GM08714 (cell line): ENCODE results near the gene HOXB4.
A peak's percentile ranks its signal among the peaks of the same experiment; 100 is the strongest.
"Not testable (repeated sequence)": the region's sequence is repeated elsewhere in the genome, so short reads cannot be mapped to it uniquely, and the experiment has no call there.

Experiments
- H3K4me3 ChIP-seq: fragments of 200-500 bp; sonication (Bioruptor generic); 2 replicates; pipeline ENCODE4 v1.5.1; 2014; ENCODE audit warnings: mild to moderate bottlenecking, low read length, inconsistent platforms
- ZNF274 ChIP-seq: IDR thresholded peaks from 2 replicates; pipeline ENCODE4 v1.6.1; 2012; ENCODE audit warnings: mild to moderate bottlenecking, low read depth, low read length

Gene HOXB4

GRCh38 chr17:48544349-48545021 lies 33.7 kb downstream of the HOXB4 start:
- H3K4me3 ChIP-seq = peak overlapping the region; percentile 88

GRCh38 chr17:48543854-48544348 lies 34.2 kb downstream of the HOXB4 start:
- no peak for TF ChIP-seq ZNF274
- peak overlapping the region; percentile 88 for H3K4me3 ChIP-seq

More at GRCh38 chr17:48544349-48545021, 33.7 kb downstream of the HOXB4 start:
- TF ChIP-seq ZNF274 = no peak

- H3K4me3 ChIP-seq = peak overlapping the region; percentile 88
These were observed 34.9 kb downstream of the HOXB4 start for GRCh38 chr17:48543107-48543853.

GRCh38 chr17:48542698-48543106 lies 35.4 kb downstream of the HOXB4 start:
- H3K4me3 ChIP-seq = peak overlapping the region; percentile 88
- no peak for TF ChIP-seq ZNF274

More at GRCh38 chr17:48543107-48543853, 34.9 kb downstream of the HOXB4 start:
- TF ChIP-seq ZNF274 = no peak

DNA sequence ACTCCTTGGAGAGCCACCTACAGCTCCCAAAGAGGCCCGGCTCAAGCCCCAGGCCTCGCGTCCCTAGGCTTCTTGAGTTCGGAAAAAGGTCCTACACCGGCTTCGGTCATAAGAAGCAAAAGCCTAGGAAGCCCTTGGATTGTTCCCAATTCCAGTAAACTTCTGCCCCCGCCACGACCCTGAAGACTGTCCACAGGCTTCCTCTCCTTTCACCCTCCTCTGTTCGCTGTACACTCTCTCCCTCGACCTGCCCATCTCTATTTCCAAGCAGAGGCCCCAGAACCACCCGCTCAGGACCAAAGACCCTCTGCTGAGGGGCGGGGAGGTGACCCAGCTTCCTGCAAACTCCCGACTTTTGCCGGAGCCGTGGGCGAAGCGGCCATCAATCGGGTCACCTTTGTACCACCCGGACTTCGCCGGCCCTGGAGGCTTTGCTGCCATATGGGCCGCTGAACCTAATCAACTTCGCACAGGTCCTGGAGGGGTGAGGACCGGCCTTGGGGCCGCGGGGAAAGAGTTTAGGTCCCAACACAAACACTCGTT lies 36.0 kb downstream of the HOXB4 start:
- H3K4me3 ChIP-seq = peak overlapping the region; percentile 88
- TF ChIP-seq ZNF274 = no peak

DNA sequence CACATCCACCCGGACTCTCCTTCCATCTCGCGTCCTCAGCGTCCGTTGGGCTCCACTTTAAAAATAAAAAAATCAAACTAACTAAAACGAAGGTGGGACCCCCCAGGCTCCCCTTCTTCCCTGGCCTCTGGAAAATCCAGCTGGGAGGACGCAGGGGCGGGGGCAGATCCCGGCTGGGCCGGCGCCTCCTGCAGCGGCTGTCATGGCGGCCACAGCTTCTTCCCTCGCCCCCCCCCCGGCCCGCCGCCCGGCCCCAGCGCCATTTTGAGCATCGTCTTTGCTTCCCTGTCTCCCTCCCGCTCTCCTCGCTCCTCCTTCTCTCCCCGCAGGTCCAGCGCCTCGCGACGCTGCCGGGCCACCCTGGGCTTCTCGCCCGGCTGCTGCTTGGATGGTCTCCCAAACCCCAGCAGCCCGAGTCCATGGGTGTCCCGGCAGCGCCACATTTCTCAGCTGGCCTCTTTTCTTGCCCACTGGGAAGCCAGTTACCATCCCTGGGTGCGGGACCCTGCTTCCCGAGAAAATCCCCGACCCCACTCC lies 36.5 kb downstream of the HOXB4 start:
- TF ChIP-seq ZNF274 = no peak

GRCh38 chr17:48541036-48541576 lies 37.0 kb downstream of the HOXB4 start:
- H3K4me3 ChIP-seq = peak overlapping the region; percentile 88
- no peak for TF ChIP-seq ZNF274

More for the DNA sequence above, 36.5 kb downstream of the HOXB4 start:
- H3K4me3 ChIP-seq = peak overlapping the region; percentile 88

DNA sequence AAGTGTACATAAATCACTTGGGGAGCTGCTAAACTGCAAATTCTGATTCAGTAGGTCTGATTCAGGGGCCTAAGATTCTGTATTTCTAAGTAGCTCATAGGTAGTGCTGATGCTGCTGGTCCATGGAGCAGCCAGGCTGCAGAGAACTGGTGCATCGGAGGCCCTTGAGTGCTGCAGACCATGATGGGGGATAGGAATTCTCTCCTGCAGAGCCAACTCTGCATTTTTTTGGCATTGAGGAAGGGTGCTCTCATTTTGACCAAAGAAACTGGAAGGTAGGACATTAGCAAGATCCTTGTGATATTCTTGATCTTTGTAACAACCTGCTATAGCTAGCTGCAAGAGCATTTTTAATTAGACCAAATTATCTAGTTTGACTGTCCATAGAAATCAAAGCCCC lies 37.9 kb downstream of the HOXB4 start:
- no peak overlapping the region for H3K4me3 ChIP-seq
- TF ChIP-seq ZNF274 = no peak

- H3K4me3 ChIP-seq = no peak overlapping the region
- no peak for TF ChIP-seq ZNF274
These were observed 39.0 kb downstream of the HOXB4 start for GRCh38 chr17:48539177-48539576.

- no peak overlapping the region for H3K4me3 ChIP-seq
- no peak for TF ChIP-seq ZNF274
These were observed 40.8 kb downstream of the HOXB4 start for GRCh38 chr17:48537316-48537715.

- not testable (repeated sequence) for H3K4me3 ChIP-seq
These were observed 42.2 kb downstream of the HOXB4 start for GRCh38 chr17:48535793-48536559.

- no peak overlapping the region for H3K4me3 ChIP-seq
- no peak for TF ChIP-seq ZNF274
These were observed 45.9 kb downstream of the HOXB4 start for GRCh38 chr17:48532261-48532660.

GRCh38 chr17:48530887-48531272 lies 47.3 kb downstream of the HOXB4 start, which contains the start of gene HOXB1:
TSS of gene HOXB1 (minus strand) at chr17:48531011. CDS start at chr17:48530904, 107 bp downstream.
- H3K4me3 ChIP-seq = no peak within 1 kb of the TSS
- TF ChIP-seq ZNF274 = no peak
